GM13976 (cell line): ENCODE data around the gene RPS6KL1.
A peak's percentile ranks its signal among the peaks of the same experiment; 100 is the strongest.

Source experiments
- DNase-seq: peaks from one replicate; pipeline ENCODE4 v3.0.0; 2012; ENCODE audit warnings: low spot score
- in situ Hi-C: fragments of 300-500 bp; cut with MboI; formaldehyde crosslinking; loops from one replicate; pipeline ENCODE4 v1.12.0; 2022; ENCODE audit warnings: low sequenced_read_pairs, mixed read lengths, inconsistent platforms; ENCODE audit not compliant: unreplicated experiment
- TF ChIP-seq, protein P1 (sequence below): IDR thresholded peaks from 2 replicates; pipeline ENCODE4 v1.5.1; 2012; ENCODE audit warnings: borderline replicate concordance, mild to moderate bottlenecking; ENCODE audit not compliant: insufficient read depth; ENCODE audit errors: extremely low read depth, missing control alignments, control extremely low read depth

The RPS6KL1 gene

DNA sequence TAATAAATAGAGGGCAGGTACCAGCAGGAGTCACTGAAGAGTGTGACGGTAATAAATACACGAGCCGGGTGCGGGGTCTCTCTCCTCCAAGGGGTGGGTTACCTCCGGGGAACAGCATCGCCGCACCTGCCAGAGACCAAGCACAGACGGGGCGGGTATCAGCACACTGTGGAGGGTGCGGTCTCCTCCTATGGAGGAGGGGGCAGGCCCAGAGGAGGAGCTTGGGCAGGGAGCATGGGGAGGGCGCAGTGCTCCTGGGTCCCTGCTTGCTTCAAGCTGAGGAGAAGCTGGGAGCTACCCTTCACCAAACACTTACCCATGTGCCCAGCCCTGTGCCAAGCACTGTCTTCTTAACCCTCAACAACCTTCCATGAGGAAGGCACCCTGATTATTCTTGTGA, 19.5 kb upstream of the RPS6KL1 start:
- in situ Hi-C loops: no loop called here
- TF ChIP-seq, protein P1, sequence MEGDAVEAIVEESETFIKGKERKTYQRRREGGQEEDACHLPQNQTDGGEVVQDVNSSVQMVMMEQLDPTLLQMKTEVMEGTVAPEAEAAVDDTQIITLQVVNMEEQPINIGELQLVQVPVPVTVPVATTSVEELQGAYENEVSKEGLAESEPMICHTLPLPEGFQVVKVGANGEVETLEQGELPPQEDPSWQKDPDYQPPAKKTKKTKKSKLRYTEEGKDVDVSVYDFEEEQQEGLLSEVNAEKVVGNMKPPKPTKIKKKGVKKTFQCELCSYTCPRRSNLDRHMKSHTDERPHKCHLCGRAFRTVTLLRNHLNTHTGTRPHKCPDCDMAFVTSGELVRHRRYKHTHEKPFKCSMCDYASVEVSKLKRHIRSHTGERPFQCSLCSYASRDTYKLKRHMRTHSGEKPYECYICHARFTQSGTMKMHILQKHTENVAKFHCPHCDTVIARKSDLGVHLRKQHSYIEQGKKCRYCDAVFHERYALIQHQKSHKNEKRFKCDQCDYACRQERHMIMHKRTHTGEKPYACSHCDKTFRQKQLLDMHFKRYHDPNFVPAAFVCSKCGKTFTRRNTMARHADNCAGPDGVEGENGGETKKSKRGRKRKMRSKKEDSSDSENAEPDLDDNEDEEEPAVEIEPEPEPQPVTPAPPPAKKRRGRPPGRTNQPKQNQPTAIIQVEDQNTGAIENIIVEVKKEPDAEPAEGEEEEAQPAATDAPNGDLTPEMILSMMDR: no peak
- peak; percentile 70 for DNase-seq

DNA sequence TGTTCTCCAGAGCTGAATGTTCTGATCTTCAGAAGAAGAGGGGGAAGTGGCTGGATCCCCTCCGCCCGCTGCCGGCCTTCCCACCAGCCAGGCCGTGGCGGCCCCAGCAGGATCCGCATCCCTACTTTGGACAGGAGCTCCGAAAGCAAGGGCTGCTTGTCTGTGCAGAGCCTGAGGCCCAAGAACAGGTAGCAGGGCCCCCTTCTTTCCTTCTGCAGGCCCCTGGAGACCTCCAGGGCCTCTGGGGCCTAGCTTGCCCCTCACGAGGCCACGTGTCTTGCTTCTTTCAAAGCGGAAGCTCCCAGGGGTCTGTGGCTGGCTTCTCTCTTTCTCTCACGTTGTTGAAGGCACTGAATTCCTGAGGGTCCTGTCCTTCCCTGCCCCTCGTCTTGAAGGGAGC, 19.1 kb upstream of the RPS6KL1 start:
- TF ChIP-seq, protein P1: no peak
- DNase-seq: no peak
- in situ Hi-C loops: no loop called here

DNA sequence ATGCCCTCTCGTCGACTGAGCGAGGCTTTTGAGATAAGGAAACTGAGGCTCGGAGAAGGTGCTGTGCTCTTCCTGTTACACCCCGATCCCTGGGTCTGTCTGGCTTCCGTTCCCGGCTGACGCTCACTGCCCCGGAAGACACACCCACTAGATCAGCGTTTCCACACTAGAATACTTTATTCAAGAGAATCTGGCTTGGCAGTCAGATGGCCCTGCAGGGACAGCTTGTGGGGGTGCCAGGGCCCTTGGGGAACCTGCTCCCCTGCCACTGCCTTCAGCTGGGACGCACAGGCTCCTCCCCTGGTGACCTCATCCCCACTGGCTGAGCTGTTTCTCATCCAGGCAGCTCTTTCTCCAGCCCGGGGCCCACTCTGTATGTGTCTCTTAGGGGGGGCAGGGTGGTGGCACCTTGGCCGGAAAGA, 18.6 kb upstream of the RPS6KL1 start:
- peak; percentile 79 for DNase-seq
- in situ Hi-C loops: no loop called here
- TF ChIP-seq, protein P1: no peak

DNA sequence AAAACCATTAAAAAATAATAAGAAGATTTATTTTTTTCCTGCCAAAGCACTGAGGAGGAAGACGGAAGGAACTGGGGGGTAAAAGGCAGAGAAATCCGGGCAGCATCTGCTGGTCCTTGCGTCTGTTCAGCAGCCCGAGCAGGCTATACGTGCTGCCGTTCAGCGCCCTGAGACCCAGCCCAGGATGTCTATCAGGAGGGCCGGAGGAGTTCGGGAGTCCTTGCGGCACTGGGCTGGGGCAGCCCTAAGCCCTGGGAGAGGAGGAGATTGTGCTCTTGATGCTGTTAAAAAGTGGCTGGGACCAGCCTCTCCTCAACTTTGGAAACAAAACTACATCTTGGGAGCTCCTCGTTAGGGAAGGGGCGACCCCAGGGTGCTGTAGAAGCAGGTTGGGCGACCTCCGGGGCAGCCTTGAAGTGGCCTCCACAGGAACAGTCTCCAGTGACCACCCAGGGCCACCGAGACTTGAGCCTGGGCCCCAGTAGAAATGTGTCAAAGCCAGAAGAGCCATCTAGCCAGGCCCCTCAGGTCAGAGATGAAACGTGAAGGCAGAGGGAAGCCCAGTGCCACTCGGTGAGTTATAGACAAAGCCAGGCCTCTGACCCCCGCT, 18.0 kb upstream of the RPS6KL1 start:
- no peak for DNase-seq
- TF ChIP-seq, protein P1: no peak
- in situ Hi-C loops: no loop called here

DNA sequence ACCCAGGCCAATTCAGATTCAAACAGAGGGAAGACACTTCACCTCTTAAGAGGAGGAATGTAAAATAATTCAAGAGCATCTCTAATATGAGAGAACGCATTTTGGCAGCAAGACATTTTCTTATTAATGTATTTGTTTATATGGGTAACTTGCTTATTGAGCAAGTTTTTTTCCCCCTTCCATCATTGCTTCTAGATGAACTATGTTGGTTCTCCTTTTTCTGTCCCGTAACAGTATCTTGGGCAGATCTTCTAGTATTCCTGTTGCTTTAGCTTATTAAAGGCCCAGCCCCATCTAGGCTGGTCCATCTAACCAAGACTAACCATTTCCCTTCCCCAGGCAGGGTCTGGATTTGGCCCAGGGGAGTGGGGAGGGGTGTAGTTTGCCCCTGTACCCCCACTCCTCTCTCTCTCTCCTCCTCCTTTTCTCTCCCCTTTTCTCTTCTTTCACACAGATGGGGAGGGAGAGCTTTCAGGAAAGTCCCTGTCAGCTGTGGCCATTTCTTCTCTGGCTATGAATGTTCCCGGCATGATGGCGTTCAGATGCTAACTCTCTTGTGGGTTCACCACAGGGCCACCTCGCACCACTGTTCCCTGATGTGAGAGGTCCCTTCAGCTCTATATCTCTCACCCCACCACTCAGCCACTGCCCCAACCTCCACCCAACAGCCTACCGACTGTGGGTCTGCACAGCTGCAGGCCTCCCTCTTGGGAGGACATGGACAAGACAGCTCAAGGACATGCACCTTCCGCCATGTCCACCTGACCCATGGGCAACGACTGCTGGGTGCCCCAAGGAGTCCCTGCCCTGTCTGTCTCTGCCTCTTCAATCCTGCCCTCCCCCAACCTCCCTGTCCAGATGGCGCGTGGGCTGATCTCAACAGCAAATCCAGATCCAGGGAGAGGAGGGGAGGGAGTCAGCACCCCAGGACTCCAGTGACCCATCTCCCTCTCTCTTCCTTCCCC, 15.8 kb upstream of the RPS6KL1 start:
- TF ChIP-seq, protein P1: no peak
- no peak for DNase-seq
- in situ Hi-C loops: no loop called here

DNA sequence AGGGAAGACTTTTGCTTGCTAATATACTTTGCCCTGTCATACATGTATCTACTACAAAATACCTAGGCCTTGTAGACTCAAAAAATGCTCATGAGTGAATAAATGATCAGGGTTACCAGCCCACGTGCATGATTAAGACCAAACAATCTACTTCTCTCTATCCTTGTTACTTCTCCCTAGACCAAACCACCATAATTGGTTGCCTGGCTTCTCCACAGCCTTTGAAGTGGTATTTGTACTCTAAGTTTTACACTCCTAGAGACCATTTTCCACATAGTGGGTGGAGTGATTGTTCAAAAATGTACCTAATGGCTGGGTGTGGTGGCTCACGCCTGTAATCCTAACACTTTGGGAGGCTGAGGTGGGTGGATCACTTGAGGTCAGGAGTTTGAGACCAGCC, 14.1 kb upstream of the RPS6KL1 start:
- no peak for DNase-seq
- TF ChIP-seq, protein P1: no peak
- in situ Hi-C loops: no loop called here
